ENCODE results near the gene MSL1. TPM values are rescaled to one million over a fixed set of nuclear protein-coding genes. Genes with fewer than 3 reads are reported as not detected.
A peak's percentile ranks its signal among the peaks of the same experiment; 100 is the strongest.

MSL1 gene, protein sequence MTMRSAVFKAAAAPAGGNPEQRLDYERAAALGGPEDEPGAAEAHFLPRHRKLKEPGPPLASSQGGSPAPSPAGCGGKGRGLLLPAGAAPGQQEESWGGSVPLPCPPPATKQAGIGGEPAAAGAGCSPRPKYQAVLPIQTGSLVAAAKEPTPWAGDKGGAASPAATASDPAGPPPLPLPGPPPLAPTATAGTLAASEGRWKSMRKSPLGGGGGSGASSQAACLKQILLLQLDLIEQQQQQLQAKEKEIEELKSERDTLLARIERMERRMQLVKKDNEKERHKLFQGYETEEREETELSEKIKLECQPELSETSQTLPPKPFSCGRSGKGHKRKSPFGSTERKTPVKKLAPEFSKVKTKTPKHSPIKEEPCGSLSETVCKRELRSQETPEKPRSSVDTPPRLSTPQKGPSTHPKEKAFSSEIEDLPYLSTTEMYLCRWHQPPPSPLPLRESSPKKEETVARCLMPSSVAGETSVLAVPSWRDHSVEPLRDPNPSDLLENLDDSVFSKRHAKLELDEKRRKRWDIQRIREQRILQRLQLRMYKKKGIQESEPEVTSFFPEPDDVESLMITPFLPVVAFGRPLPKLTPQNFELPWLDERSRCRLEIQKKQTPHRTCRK
- total RNA-seq = 10 to 100 TPM; 77.0 to 81.0 TPM

- TF ChIP-seq CTCF (IDR thresholded peaks at IDR 0.05) = no peak
- Histone ChIP-seq H3K27ac (peak within 1 kb of the TSS; percentile 96), H3K4me1 (no peaks in the 10 kb centered on the region), H3K9ac (ENCODE audit: low read depth in 2 of 2, low read length in 2 of 2) (peak within 1 kb of the TSS; percentile 97 to 100), H3K9me3 (no peaks in the 10 kb centered on the region), H3K27me3 (no peaks in the 10 kb centered on the region), H3K36me3 (no peaks in the 10 kb centered on the region), H3K4me3 (peak within 1 kb of the TSS; percentile 100)
- intact Hi-C loops (cut with DNase I) = no loop called here
- DNase-seq = peak; percentile 90
Observed at GRCh38 chr17:40121181-40122135, at the start of gene MSL1. Gene MSL1 (plus strand): TSS chr17:40121971. CDS start chr17:40122613, 642 bp downstream.

GRCh38 chr17:40072040-40072734 lies 49.6 kb upstream of the MSL1 start:
- TF ChIP-seq CTCF (IDR thresholded peaks at IDR 0.05) = no peak
- peak; percentile 91 for DNase-seq
- Histone ChIP-seq H3K27ac (peak overlapping the region; percentile 91), H3K27me3 (no peaks in the 10 kb centered on the region), H3K36me3 (no peaks in the 10 kb centered on the region), H3K9me3 (no peaks in the 10 kb centered on the region), H3K9ac (ENCODE audit: low read depth in 2 of 2, low read length in 2 of 2) (peak overlapping the region; percentile 61 to 83), H3K4me1 (peaks cover 72% of the 10 kb centered on the region), H3K4me3 (no peak overlapping the region)
- intact Hi-C loops (cut with DNase I) = no loop called here

GRCh38 chr17:40072735-40073346 lies 48.9 kb upstream of the MSL1 start:
- intact Hi-C loops (cut with DNase I) = no loop called here
- no peak for TF ChIP-seq CTCF (IDR thresholded peaks at IDR 0.05)
- no peaks in the 10 kb centered on the region for H3K9me3 ChIP-seq
- H3K4me1 ChIP-seq = peaks cover 71% of the 10 kb centered on the region
- H3K27me3 ChIP-seq = no peaks in the 10 kb centered on the region
- no peak overlapping the region for H3K4me3 ChIP-seq
- H3K27ac ChIP-seq = peak overlapping the region; percentile 91
- peak overlapping the region in 1 of 2 donors; percentile 83 for H3K9ac ChIP-seq (ENCODE audit: low read depth in 2 of 2, low read length in 2 of 2)
- peak; percentile 84 for DNase-seq
- no peaks in the 10 kb centered on the region for H3K36me3 ChIP-seq

DNA sequence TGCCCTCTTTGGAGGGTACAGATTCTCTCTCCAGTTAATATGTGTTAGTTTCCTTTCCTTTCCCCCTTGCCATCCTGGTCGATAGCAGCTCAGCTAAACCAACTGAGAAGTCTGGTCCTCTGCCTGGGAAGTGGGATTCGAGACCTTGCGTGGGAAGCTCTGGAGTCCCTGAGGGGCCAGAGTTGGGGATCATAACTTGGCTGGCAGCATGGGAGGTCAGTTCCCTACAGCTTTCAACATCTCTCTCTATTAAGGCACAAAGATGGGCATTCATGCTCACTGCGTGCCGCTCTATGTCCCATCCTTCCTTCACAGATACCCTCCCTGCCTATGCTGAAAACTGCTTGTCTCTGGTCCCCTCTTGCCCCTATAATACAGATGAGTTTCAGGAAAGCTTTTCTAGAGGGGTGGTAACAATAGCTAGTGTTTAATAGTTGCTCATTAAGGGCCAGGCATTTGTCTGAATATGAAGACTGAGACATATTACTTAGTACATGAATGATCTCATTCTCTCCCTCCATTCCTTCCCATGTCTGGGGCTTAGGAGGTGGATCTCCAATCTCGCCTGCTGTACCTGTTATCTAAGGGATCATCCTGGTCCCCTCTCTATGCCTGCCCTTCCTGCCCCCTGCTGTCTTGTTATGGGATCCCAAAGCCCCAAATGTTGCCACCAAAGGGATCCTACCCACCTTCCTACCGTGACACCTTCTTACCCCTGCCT lies 48.2 kb upstream of the MSL1 start:
- no peaks in the 10 kb centered on the region for H3K9me3 ChIP-seq
- intact Hi-C loops (cut with DNase I) = no loop called here
- H3K4me1 ChIP-seq = peaks cover 63% of the 10 kb centered on the region
- no peak for DNase-seq
- H3K9ac ChIP-seq (ENCODE audit: low read depth in 2 of 2, low read length in 2 of 2) = peak overlapping the region in 1 of 2 donors; percentile 83
- H3K27me3 ChIP-seq = no peaks in the 10 kb centered on the region
- no peak for TF ChIP-seq CTCF (IDR thresholded peaks at IDR 0.05)
- H3K36me3 ChIP-seq = no peaks in the 10 kb centered on the region
- no peak overlapping the region for H3K4me3 ChIP-seq
- H3K27ac ChIP-seq = peak overlapping the region; percentile 91

All from colonic mucosa (tissue), 4 donors.